DOHH2 (cell line): Measurements from ENCODE around the gene PBX4.
A peak's percentile ranks its signal among the peaks of the same experiment; 100 is the strongest.
"Not testable (repeated sequence)": the region's sequence is repeated elsewhere in the genome, so short reads cannot be mapped to it uniquely, and the experiment has no call there.

Experiments
- H3F3A ChIP-seq: fragments of 200-600 bp; sonication (generic), shearing (Covaris generic); 2 replicates; pipeline ENCODE4 v1.6.0; 2016; ENCODE audit warnings: antibody characterized with exemption, mild to moderate bottlenecking; ENCODE audit not compliant: control insufficient read depth, insufficient read depth
- H3K27ac ChIP-seq: fragments of 200-600 bp; sonication (generic); 2 replicates; pipeline ENCODE4 v1.5.1; 2014; ENCODE audit warnings: low read depth, mild to moderate bottlenecking, low read length, moderate library complexity
- H3K27me3 ChIP-seq: fragments of 200-600 bp; sonication (generic); 2 replicates; pipeline ENCODE4 v1.6.1; 2014; ENCODE audit warnings: mild to moderate bottlenecking, low read length, mixed read lengths; ENCODE audit not compliant: control insufficient read depth
- H3K36me3 ChIP-seq: fragments of 200-600 bp; sonication (generic); 2 replicates; pipeline ENCODE4 v1.6.1; 2014; ENCODE audit warnings: mild to moderate bottlenecking, low read length, moderate library complexity, mixed read lengths; ENCODE audit not compliant: control insufficient read depth
- H3K4me1 ChIP-seq: fragments of 200-600 bp; sonication (generic); 2 replicates; pipeline ENCODE4 v1.6.1; 2014; ENCODE audit warnings: mild to moderate bottlenecking, low read length, mixed read lengths; ENCODE audit not compliant: control insufficient read depth
- H3K4me2 ChIP-seq: fragments of 200-600 bp; sonication (generic); 2 replicates; pipeline ENCODE4 v1.6.0; 2014; ENCODE audit warnings: mild to moderate bottlenecking, low read length, moderate library complexity
- H3K4me3 ChIP-seq: fragments of 200-600 bp; sonication (generic); 2 replicates; pipeline ENCODE4 v1.5.1; 2014; ENCODE audit warnings: mild to moderate bottlenecking, low read length, mixed read lengths
- H3K79me2 ChIP-seq: fragments of 200-600 bp; sonication (generic); 2 replicates; pipeline ENCODE4 v1.6.1; 2014; ENCODE audit warnings: mild to moderate bottlenecking, low read length, mixed read lengths; ENCODE audit not compliant: control insufficient read depth
- H3K9me2 ChIP-seq: fragments of 200-600 bp; sonication (generic); replicated peaks from 2 replicates; pipeline ENCODE4 v1.6.1; 2014; ENCODE audit warnings: mild to moderate bottlenecking, low read length, mixed read lengths; ENCODE audit not compliant: control insufficient read depth
- H3K9me3 ChIP-seq: fragments of 200-600 bp; sonication (generic); 2 replicates; pipeline ENCODE4 v1.6.1; 2014; ENCODE audit warnings: antibody characterized with exemption, low read length, mixed read lengths; ENCODE audit not compliant: control insufficient read depth, insufficient read depth
- H4K20me1 ChIP-seq: fragments of 200-600 bp; sonication (generic); 2 replicates; pipeline ENCODE4 v1.6.0; 2014; ENCODE audit warnings: low read depth, mild to moderate bottlenecking, antibody characterized with exemption, low read length, moderate library complexity; ENCODE audit not compliant: control insufficient read depth, insufficient read depth
- EZH2phosphoT487 ChIP-seq: fragments of 200-600 bp; sonication (generic); IDR thresholded peaks from 2 replicates; pipeline ENCODE4 v1.6.1; 2017; ENCODE audit warnings: borderline replicate concordance, mild to moderate bottlenecking, antibody characterized with exemption, low read length, moderate library complexity, mixed read lengths
- TF ChIP-seq, protein P1 (sequence below): fragments of 200-600 bp; sonication (generic); IDR thresholded peaks from one replicate; pipeline ENCODE4 v1.5.1; 2014; ENCODE audit warnings: antibody characterized with exemption, mild to moderate bottlenecking, low read depth, low read length; ENCODE audit not compliant: poor library complexity, severe bottlenecking

Gene PBX4

DNA sequence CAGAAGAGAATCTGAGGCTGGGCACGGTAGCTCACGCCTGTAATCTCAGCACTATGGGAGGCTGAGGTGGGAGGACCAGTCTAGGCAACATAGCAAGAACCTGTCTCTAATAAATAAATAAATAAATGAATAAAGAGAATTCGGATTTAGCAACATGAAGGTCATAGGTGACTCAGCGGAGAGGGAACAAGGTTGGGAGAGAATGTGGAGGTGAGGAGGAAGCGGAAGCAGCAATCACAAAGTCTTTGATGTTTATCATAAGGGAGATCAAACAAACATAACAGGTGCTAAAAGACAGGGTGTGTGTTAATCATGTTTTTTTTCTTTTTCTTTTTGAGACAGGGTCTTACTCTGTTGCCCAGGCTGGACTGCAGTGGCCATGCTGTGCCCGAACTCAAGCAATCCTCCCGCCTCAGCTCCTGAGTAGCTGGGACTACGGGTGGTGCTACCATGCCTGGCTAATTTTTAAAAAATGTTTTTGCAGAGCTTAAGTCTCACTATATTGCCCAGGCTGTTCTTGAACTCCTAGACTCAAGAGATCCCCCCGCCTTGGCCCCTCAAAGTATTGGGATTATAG, 16.3 kb downstream of the PBX4 start:
- Histone ChIP-seq H3K4me1 (peaks cover 47% of the 10 kb centered on the region), H3K4me3 (no peak overlapping the region), H3K9me2 (no peaks in the 10 kb centered on the region), H3K9me3 (no peaks in the 10 kb centered on the region), H3K27ac (no peak overlapping the region), H3K36me3 (peaks cover 7% of the 10 kb centered on the region), H4K20me1 (no peaks in the 10 kb centered on the region), H3F3A (peaks cover 15% of the 10 kb centered on the region), H3K4me2 (no peak overlapping the region), H3K27me3 (no peaks in the 10 kb centered on the region), H3K79me2 (no peaks in the 10 kb centered on the region)
- TF ChIP-seq, protein P1, sequence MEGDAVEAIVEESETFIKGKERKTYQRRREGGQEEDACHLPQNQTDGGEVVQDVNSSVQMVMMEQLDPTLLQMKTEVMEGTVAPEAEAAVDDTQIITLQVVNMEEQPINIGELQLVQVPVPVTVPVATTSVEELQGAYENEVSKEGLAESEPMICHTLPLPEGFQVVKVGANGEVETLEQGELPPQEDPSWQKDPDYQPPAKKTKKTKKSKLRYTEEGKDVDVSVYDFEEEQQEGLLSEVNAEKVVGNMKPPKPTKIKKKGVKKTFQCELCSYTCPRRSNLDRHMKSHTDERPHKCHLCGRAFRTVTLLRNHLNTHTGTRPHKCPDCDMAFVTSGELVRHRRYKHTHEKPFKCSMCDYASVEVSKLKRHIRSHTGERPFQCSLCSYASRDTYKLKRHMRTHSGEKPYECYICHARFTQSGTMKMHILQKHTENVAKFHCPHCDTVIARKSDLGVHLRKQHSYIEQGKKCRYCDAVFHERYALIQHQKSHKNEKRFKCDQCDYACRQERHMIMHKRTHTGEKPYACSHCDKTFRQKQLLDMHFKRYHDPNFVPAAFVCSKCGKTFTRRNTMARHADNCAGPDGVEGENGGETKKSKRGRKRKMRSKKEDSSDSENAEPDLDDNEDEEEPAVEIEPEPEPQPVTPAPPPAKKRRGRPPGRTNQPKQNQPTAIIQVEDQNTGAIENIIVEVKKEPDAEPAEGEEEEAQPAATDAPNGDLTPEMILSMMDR = no peak
- no peak for TF ChIP-seq EZH2phosphoT487

DNA sequence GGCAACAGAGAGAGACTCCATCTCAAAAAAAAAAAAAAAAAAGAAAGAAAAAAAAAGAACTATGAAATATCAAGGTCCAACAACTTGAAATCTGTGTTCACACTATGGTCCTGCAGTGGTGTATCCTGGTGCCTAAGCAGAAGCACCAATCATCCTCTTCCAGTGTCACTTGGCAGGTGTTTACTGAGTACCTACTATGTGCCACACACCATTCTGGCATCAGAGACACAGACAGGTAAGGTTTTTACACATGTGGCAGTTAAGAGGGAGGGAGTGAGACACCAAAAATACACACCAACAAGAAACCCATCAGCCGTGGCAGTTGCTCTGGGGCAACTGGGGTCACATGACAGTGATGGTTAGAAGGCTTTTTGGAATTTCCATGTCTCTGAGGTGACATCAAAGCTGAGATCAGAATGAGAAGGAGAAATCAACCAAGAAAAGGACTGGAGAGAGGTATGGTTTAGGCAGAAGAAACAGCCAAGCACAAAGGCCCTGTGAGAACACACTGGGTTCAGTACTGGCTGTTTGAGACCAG, 17.6 kb downstream of the PBX4 start:
- H4K20me1 ChIP-seq = no peaks in the 10 kb centered on the region
- H3K9me3 ChIP-seq = no peaks in the 10 kb centered on the region
- H3K36me3 ChIP-seq = peaks cover 8% of the 10 kb centered on the region
- no peaks in the 10 kb centered on the region for H3K9me2 ChIP-seq
- peaks cover 52% of the 10 kb centered on the region for H3K4me1 ChIP-seq
- no peak for TF ChIP-seq EZH2phosphoT487
- TF ChIP-seq, protein P1 = no peak
- no peaks in the 10 kb centered on the region for H3K79me2 ChIP-seq
- H3K4me2 ChIP-seq = peak overlapping the region; percentile 60
- H3F3A ChIP-seq = peaks cover 15% of the 10 kb centered on the region
- no peaks in the 10 kb centered on the region for H3K27me3 ChIP-seq
- peak overlapping the region; percentile 19 for H3K27ac ChIP-seq
- H3K4me3 ChIP-seq = peak overlapping the region; percentile 37

DNA sequence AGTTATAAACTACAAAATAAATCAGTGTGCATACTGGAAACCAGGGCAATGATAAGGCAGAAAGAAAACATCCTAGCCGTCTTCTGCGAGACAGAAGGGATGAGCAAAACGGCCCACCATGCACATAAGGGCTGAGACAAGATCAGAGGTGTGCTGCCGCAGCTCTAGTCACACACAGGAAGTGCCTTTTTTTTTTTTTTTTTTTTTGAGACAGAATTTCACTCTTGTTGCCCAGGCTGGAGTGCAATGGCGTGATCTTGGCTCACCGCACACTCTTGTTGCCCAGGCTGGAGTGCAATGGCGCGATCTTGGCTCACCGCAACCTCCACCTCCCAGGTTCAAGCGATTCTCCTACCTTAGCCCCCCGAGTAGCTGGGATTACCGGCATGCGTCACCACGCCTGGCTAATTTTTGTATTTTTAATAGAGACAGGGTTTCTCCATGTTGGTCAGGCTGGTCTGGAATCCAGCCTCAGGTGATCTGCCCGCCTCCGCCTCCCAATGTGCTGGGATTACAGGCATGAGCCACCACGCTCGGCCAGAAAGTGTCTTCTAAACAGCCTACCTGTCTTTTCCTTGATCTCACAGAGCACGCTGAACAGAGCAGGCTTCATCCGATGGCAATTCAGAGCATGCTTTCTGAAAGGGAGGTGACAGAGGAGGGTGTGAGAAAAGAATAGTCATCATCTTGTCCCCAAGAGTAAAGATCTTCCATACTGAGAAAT, 19.6 kb downstream of the PBX4 start:
- peak overlapping the region; percentile 65 for H3K4me3 ChIP-seq
- H4K20me1 ChIP-seq, H3K27me3 ChIP-seq, H3K9me2 ChIP-seq, H3K79me2 ChIP-seq, H3K9me3 ChIP-seq, H3K36me3 ChIP-seq: not testable (repeated sequence)
- H3F3A ChIP-seq = peaks cover 15% of the 10 kb centered on the region
- H3K27ac ChIP-seq = peak overlapping the region; percentile 86
- peak overlapping the region; percentile 84 for H3K4me2 ChIP-seq
- peaks cover 61% of the 10 kb centered on the region for H3K4me1 ChIP-seq

DNA sequence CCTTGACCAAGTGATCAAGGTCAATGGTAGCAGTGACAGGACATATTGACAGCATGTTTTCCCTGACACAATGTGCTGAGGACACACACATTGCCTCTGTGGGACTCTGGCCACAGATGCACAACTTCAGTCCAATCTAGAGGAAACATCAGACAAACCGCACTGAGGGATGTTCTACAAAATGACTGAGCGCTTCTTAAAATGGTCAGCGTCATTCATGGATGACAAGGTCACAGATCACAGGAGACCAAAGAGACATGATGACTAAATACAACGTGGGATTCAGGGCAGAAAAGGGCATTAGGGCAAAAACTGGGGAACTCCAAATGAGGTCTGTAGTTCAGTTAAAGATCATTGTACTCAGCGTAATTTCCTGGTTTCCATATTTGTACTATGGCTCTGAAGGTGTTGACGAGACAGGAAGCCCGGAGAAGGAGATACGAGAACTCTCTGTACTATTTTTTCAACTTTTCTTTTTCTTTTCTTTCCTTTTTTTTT, 20.6 kb downstream of the PBX4 start:
- H3K9me3 ChIP-seq = no peaks in the 10 kb centered on the region
- peak overlapping the region; percentile 65 for H3K4me3 ChIP-seq
- no peaks in the 10 kb centered on the region for H4K20me1 ChIP-seq
- no peaks in the 10 kb centered on the region for H3K79me2 ChIP-seq
- H3K4me1 ChIP-seq = peaks cover 61% of the 10 kb centered on the region
- TF ChIP-seq EZH2phosphoT487 = no peak
- TF ChIP-seq, protein P1 = no peak
- H3K27ac ChIP-seq = peak overlapping the region; percentile 86
- H3F3A ChIP-seq = peaks cover 15% of the 10 kb centered on the region
- H3K36me3 ChIP-seq = peaks cover 8% of the 10 kb centered on the region
- H3K4me2 ChIP-seq = peak overlapping the region; percentile 84
- H3K9me2 ChIP-seq = no peaks in the 10 kb centered on the region
- no peaks in the 10 kb centered on the region for H3K27me3 ChIP-seq
